PC-3 (cell line): Measurements from ENCODE around the gene EXD3.

Experiments used
- EZH2 ChIP-seq: fragments of 300-600 bp; sonication (generic); IDR thresholded peaks from one replicate; pipeline ENCODE4 v1.6.1; 2017; ENCODE audit warnings: antibody characterized with exemption, mild to moderate bottlenecking, low read length; ENCODE audit not compliant: unreplicated experiment
- TF ChIP-seq, protein P1 (sequence below): fragments of 300-600 bp; sonication (generic); conservative IDR thresholded peaks from 2 replicates; pipeline ENCODE4 v1.5.1; 2017; ENCODE audit warnings: antibody characterized with exemption, low read depth, mild to moderate bottlenecking, low read length

DNA sequence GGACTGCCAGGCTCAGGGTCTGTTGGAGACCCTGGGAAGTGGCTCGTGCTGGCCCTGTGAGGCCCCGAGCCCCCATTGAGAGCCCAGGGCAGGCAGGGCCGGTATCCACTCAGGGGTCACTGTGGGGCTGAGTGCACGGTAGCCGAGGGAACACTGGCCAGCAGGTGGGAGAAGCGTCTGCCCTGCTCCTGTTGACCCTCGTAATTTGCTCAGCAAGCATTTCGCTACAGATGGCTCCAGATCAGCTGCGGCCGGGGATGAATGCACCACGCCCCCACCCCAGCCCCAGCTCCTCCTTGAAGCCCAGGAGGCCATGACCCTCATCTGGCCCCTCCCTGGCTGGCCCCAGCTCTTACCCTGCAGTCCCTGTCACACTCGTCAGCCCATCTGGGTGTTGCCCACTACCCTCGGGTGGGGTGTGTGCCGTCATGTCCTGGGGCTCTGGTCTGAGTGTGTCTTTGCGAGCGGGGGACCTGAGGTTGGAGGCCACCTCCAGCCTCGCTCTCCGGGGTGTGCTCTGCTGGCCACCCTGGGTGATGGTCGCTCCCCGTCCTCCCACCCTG is 114.8 kb downstream of the EXD3 start:
- TF ChIP-seq EZH2: no peak
- TF ChIP-seq, protein P1, sequence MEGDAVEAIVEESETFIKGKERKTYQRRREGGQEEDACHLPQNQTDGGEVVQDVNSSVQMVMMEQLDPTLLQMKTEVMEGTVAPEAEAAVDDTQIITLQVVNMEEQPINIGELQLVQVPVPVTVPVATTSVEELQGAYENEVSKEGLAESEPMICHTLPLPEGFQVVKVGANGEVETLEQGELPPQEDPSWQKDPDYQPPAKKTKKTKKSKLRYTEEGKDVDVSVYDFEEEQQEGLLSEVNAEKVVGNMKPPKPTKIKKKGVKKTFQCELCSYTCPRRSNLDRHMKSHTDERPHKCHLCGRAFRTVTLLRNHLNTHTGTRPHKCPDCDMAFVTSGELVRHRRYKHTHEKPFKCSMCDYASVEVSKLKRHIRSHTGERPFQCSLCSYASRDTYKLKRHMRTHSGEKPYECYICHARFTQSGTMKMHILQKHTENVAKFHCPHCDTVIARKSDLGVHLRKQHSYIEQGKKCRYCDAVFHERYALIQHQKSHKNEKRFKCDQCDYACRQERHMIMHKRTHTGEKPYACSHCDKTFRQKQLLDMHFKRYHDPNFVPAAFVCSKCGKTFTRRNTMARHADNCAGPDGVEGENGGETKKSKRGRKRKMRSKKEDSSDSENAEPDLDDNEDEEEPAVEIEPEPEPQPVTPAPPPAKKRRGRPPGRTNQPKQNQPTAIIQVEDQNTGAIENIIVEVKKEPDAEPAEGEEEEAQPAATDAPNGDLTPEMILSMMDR: no peak
